Tibial nerve (tissue), 3 donors: ENCODE data around the gene NBEA.

Source experiments
- CTCF ChIP-seq, 5 experiments: fragments of 200-600 bp in 3 of 5; fragments of 450-650 bp in 2 of 5; sonication (generic) in 3 of 5; IDR thresholded peaks; one replicate each; pipeline ENCODE4 v1.5.1; 2016 to 2019; ENCODE audit warnings: antibody characterized with exemption in 5 of 5, mild to moderate bottlenecking in 3 of 5, moderate library complexity in 2 of 5
- POLR2A ChIP-seq, 2 donors: fragments of 450-650 bp; IDR thresholded peaks; one replicate each; pipeline ENCODE4 v1.6.1; 2017; ENCODE audit warnings: antibody characterized with exemption in 2 of 2, mild to moderate bottlenecking in 2 of 2, moderate library complexity in 2 of 2

- TF ChIP-seq CTCF (IDR thresholded peaks at IDR 0.05): no peak
- TF ChIP-seq POLR2A (IDR thresholded peaks at IDR 0.05): no peak
Observed at GRCh38 chr13:35598790-35599369, 656.8 kb downstream of the NBEA start.
